Measurements from ENCODE around the gene BNC1.

BNC1 gene

GRCh38 chr15:83284559-83285283, at the start of gene BNC1:
TSS of gene BNC1 (minus strand) at chr15:83284664. CDS start at chr15:83284628, 36 bp downstream.
- no peak for FAIRE-seq
- no peak for DNase-seq (ENCODE audit: insufficient read length, low spot score)

GRCh38 chr15:83327041-83327440, 42.6 kb upstream of the BNC1 start:
- DNase-seq (ENCODE audit: insufficient read length, low spot score) = no peak
- FAIRE-seq = no peak

- DNase-seq (ENCODE audit: insufficient read length, low spot score) = no peak
These were observed 40.3 kb upstream of the BNC1 start for GRCh38 chr15:83324799-83325198.

GRCh38 chr15:83323296-83323711, 38.8 kb upstream of the BNC1 start:
- DNase-seq (ENCODE audit: insufficient read length, low spot score) = no peak
- FAIRE-seq = no peak

More at GRCh38 chr15:83324799-83325198, 40.3 kb upstream of the BNC1 start:
- FAIRE-seq = no peak

- FAIRE-seq (no peak), DNase-seq (ENCODE audit: insufficient read length, low spot score) (no peak)
These were observed 38.2 kb upstream of the BNC1 start for GRCh38 chr15:83322691-83323090.

- FAIRE-seq (no peak), DNase-seq (ENCODE audit: insufficient read length, low spot score) (no peak)
These were observed 37.6 kb upstream of the BNC1 start for GRCh38 chr15:83322061-83322460.

GRCh38 chr15:83320844-83321243, 36.4 kb upstream of the BNC1 start:
- no peak for DNase-seq (ENCODE audit: insufficient read length, low spot score)
- no peak for FAIRE-seq

- FAIRE-seq = no peak
These were observed 35.9 kb upstream of the BNC1 start for GRCh38 chr15:83320404-83320803.

GRCh38 chr15:83319771-83320170, 35.3 kb upstream of the BNC1 start:
- no peak for FAIRE-seq
- no peak for DNase-seq (ENCODE audit: insufficient read length, low spot score)

More at GRCh38 chr15:83320404-83320803, 35.9 kb upstream of the BNC1 start:
- DNase-seq (ENCODE audit: insufficient read length, low spot score) = no peak

GRCh38 chr15:83318861-83319415, 34.5 kb upstream of the BNC1 start:
- DNase-seq (ENCODE audit: insufficient read length, low spot score) (no peak), FAIRE-seq (no peak)

GRCh38 chr15:83318036-83318435, 33.6 kb upstream of the BNC1 start:
- no peak for FAIRE-seq

GRCh38 chr15:83312071-83312470, 27.6 kb upstream of the BNC1 start:
- DNase-seq (ENCODE audit: insufficient read length, low spot score) (no peak), FAIRE-seq (no peak)

More at GRCh38 chr15:83318036-83318435, 33.6 kb upstream of the BNC1 start:
- DNase-seq (ENCODE audit: insufficient read length, low spot score) = no peak

GRCh38 chr15:83310521-83311456, 26.3 kb upstream of the BNC1 start:
- no peak for FAIRE-seq

GRCh38 chr15:83308671-83309070, 24.2 kb upstream of the BNC1 start:
- no peak for FAIRE-seq

More at GRCh38 chr15:83310521-83311456, 26.3 kb upstream of the BNC1 start:
- DNase-seq (ENCODE audit: insufficient read length, low spot score) = no peak

GRCh38 chr15:83306561-83306960, 22.1 kb upstream of the BNC1 start:
- FAIRE-seq (no peak), DNase-seq (ENCODE audit: insufficient read length, low spot score) (no peak)

More at GRCh38 chr15:83308671-83309070, 24.2 kb upstream of the BNC1 start:
- no peak for DNase-seq (ENCODE audit: insufficient read length, low spot score)

GRCh38 chr15:83305704-83306291, 21.3 kb upstream of the BNC1 start:
- no peak for FAIRE-seq
- no peak for DNase-seq (ENCODE audit: insufficient read length, low spot score)

- no peak for FAIRE-seq
- no peak for DNase-seq (ENCODE audit: insufficient read length, low spot score)
These were observed 20.6 kb upstream of the BNC1 start for GRCh38 chr15:83304861-83305703.

GRCh38 chr15:83303535-83303934, 19.1 kb upstream of the BNC1 start:
- FAIRE-seq = no peak
- DNase-seq (ENCODE audit: insufficient read length, low spot score) = no peak

- FAIRE-seq = no peak
- no peak for DNase-seq (ENCODE audit: insufficient read length, low spot score)
These were observed 16.4 kb upstream of the BNC1 start for GRCh38 chr15:83300826-83301225.

GRCh38 chr15:83299462-83299861, 15.0 kb upstream of the BNC1 start:
- no peak for DNase-seq (ENCODE audit: insufficient read length, low spot score)
- FAIRE-seq = no peak

All from GM19239 (cell line).